ENCODE data around the gene XDH.

Gene XDH

DNA sequence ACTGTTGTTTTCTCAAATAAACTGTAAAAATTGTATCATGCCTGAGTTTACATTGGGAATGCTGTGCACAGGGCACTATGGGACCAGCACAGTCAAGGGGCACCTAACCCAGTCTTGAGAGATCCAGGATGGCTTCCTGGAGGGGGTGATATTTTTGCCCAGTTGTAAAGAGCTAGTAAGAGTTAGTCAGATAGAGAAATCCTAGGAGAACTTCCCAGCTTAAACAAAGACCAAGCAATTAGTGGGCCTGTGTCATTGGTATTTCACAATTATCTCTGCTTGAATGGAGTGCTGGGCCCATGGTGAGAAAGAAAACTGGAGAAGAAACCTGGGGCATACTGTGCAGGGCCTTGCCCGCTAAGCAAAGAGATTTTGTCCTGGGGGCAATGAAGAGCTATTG, 12.2 kb downstream of the XDH start:
- Histone ChIP-seq H3K27ac (ENCODE audit: low read depth, low read length) (no peak overlapping the region), H3K4me2 (ENCODE audit: low read depth, low read length, poor library complexity, severe bottlenecking) (no peak overlapping the region), H3K4me3 (ENCODE audit: insufficient read depth, low read length, poor library complexity, severe bottlenecking) (no peak overlapping the region), H3K9me3 (ENCODE audit: insufficient read depth, low read length) (no peaks in the 10 kb centered on the region), H3K9me2 (replicated peaks; ENCODE audit: insufficient read depth, low read length) (no peaks in the 10 kb centered on the region), H3K79me2 (ENCODE audit: insufficient read depth, low read length) (no peaks in the 10 kb centered on the region), H2AFZ (ENCODE audit: low read depth, low read length, severe bottlenecking) (no peak overlapping the region), H3K9ac (ENCODE audit: low read length) (no peak overlapping the region), H3F3A (ENCODE audit: insufficient read depth) (no peaks in the 10 kb centered on the region), H3K36me3 (ENCODE audit: low read length) (no peaks in the 10 kb centered on the region), H3K27me3 (ENCODE audit: low read length) (no peaks in the 10 kb centered on the region), H4K20me1 (ENCODE audit: low read depth, low read length) (no peaks in the 10 kb centered on the region)
- TF ChIP-seq EZH2phosphoT487 (conservative IDR thresholded peaks at IDR 0.05; ENCODE audit: low read length) (no peak), CTCF (IDR thresholded peaks at IDR 0.05; ENCODE audit: insufficient read depth, low read length, poor library complexity, severe bottlenecking) (no peak)

- H3K36me3 ChIP-seq (ENCODE audit: low read length) = no peaks in the 10 kb centered on the region
- no peak overlapping the region for H2AFZ ChIP-seq (ENCODE audit: low read depth, low read length, severe bottlenecking)
These were observed 13.0 kb downstream of the XDH start for GRCh38 chr2:31401580-31401979.

DNA sequence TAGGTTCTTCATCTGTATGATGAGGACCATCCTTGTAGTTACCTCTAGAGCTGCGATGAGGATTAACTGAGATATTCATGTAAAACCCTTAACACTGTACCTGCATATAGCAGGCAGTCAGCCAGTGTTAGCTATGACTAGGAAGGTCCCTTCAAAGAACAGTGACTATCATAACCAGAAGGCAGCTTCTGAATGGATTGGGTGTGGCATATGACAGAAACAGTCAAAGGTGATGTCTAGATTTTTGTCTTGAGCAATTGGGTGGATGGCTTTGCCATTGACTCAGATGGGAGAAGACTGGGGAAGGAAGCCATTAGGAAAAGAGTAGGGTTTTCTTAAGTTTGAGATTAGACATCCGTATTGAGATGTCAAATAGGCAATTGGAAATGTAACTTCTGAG, 15.7 kb downstream of the XDH start:
- TF ChIP-seq CTCF (IDR thresholded peaks at IDR 0.05; ENCODE audit: insufficient read depth, low read length, poor library complexity, severe bottlenecking) (no peak), EZH2phosphoT487 (conservative IDR thresholded peaks at IDR 0.05; ENCODE audit: low read length) (no peak)
- Histone ChIP-seq H3K36me3 (ENCODE audit: low read length) (no peaks in the 10 kb centered on the region), H3K79me2 (ENCODE audit: insufficient read depth, low read length) (no peaks in the 10 kb centered on the region), H2AFZ (ENCODE audit: low read depth, low read length, severe bottlenecking) (no peak overlapping the region), H3K27ac (ENCODE audit: low read depth, low read length) (no peak overlapping the region), H3F3A (ENCODE audit: insufficient read depth) (no peaks in the 10 kb centered on the region), H3K4me2 (ENCODE audit: low read depth, low read length, poor library complexity, severe bottlenecking) (no peak overlapping the region), H3K9ac (ENCODE audit: low read length) (no peak overlapping the region), H3K9me2 (replicated peaks; ENCODE audit: insufficient read depth, low read length) (no peaks in the 10 kb centered on the region), H3K9me3 (ENCODE audit: insufficient read depth, low read length) (no peaks in the 10 kb centered on the region), H3K4me3 (ENCODE audit: insufficient read depth, low read length, poor library complexity, severe bottlenecking) (no peak overlapping the region), H4K20me1 (ENCODE audit: low read depth, low read length) (no peaks in the 10 kb centered on the region), H3K27me3 (ENCODE audit: low read length) (no peaks in the 10 kb centered on the region)

More at GRCh38 chr2:31401580-31401979, 13.0 kb downstream of the XDH start:
- Histone ChIP-seq H3K79me2 (ENCODE audit: insufficient read depth, low read length) (no peaks in the 10 kb centered on the region), H3K9ac (ENCODE audit: low read length) (no peak overlapping the region), H3K4me3 (ENCODE audit: insufficient read depth, low read length, poor library complexity, severe bottlenecking) (no peak overlapping the region), H3F3A (ENCODE audit: insufficient read depth) (no peaks in the 10 kb centered on the region), H3K27me3 (ENCODE audit: low read length) (no peaks in the 10 kb centered on the region), H3K9me3 (ENCODE audit: insufficient read depth, low read length) (no peaks in the 10 kb centered on the region), H4K20me1 (ENCODE audit: low read depth, low read length) (no peaks in the 10 kb centered on the region), H3K4me2 (ENCODE audit: low read depth, low read length, poor library complexity, severe bottlenecking) (no peak overlapping the region), H3K27ac (ENCODE audit: low read depth, low read length) (no peak overlapping the region), H3K9me2 (replicated peaks; ENCODE audit: insufficient read depth, low read length) (no peaks in the 10 kb centered on the region)
- no peak for TF ChIP-seq EZH2phosphoT487 (conservative IDR thresholded peaks at IDR 0.05; ENCODE audit: low read length)
- TF ChIP-seq CTCF (IDR thresholded peaks at IDR 0.05; ENCODE audit: insufficient read depth, low read length, poor library complexity, severe bottlenecking) = no peak
